Left hindlimb (tissue), 1 donor: ENCODE measurements around the gene GRM5.

Source experiments
- DNase-seq: peaks from one replicate; pipeline ENCODE4 v3.0.0-alpha.2; 2018

GRM5 gene

GRCh38 chr11:88827018-88827676, 238.6 kb downstream of the GRM5 start:
- no peak for DNase-seq

- no peak for DNase-seq
Measured at GRCh38 chr11:88819616-88820015, 246.2 kb downstream of the GRM5 start.

- no peak for DNase-seq
Measured at GRCh38 chr11:88818978-88819377, 246.8 kb downstream of the GRM5 start.

- no peak for DNase-seq
Measured at GRCh38 chr11:88815505-88815904, 250.3 kb downstream of the GRM5 start.

- DNase-seq: no peak
Measured at GRCh38 chr11:88814076-88814475, 251.7 kb downstream of the GRM5 start.

GRCh38 chr11:88813233-88813915, 252.4 kb downstream of the GRM5 start:
- DNase-seq: no peak

- DNase-seq: no peak
Measured at GRCh38 chr11:88810420-88811097, 255.2 kb downstream of the GRM5 start.

- no peak for DNase-seq
Measured at GRCh38 chr11:88809126-88809525, 256.7 kb downstream of the GRM5 start.

- no peak for DNase-seq
Measured at GRCh38 chr11:88807349-88807748, 258.4 kb downstream of the GRM5 start.

- DNase-seq: no peak
Measured at GRCh38 chr11:88806410-88806809, 259.4 kb downstream of the GRM5 start.

GRCh38 chr11:88801484-88802123, 264.2 kb downstream of the GRM5 start:
- DNase-seq: no peak

GRCh38 chr11:88799771-88800500, 265.8 kb downstream of the GRM5 start:
- DNase-seq: peak; percentile 45

- no peak for DNase-seq
Measured at GRCh38 chr11:88790182-88790581, 275.6 kb downstream of the GRM5 start.

GRCh38 chr11:88779577-88779976, 286.2 kb downstream of the GRM5 start:
- DNase-seq: no peak

GRCh38 chr11:88770475-88771079, 295.2 kb downstream of the GRM5 start:
- DNase-seq: no peak

- DNase-seq: no peak
Measured at GRCh38 chr11:88744140-88744539, 321.6 kb downstream of the GRM5 start.

GRCh38 chr11:88739524-88739923, 326.3 kb downstream of the GRM5 start:
- DNase-seq: no peak

- no peak for DNase-seq
Measured at GRCh38 chr11:88709567-88709966, 356.2 kb downstream of the GRM5 start.

- DNase-seq: no peak
Measured at GRCh38 chr11:88704485-88704884, 361.3 kb downstream of the GRM5 start.

GRCh38 chr11:88701816-88702215, 364.0 kb downstream of the GRM5 start:
- DNase-seq: no peak

- no peak for DNase-seq
Measured at GRCh38 chr11:88697139-88697538, 368.6 kb downstream of the GRM5 start.

GRCh38 chr11:88695689-88696414, 369.9 kb downstream of the GRM5 start:
- DNase-seq: peak; percentile 26
